SU-DHL-6 (cell line): ENCODE data around the gene PLEKHG2.
A peak's percentile ranks its signal among the peaks of the same experiment; 100 is the strongest.

Source experiments
- H2AFZ ChIP-seq: fragments of 200-600 bp; sonication (generic); 2 replicates; pipeline ENCODE4 v1.6.1; 2014; ENCODE audit warnings: low read depth, mild to moderate bottlenecking, moderate library complexity, mixed read lengths, antibody characterized with exemption, low read length; ENCODE audit not compliant: severe bottlenecking
- H3F3A ChIP-seq: fragments of 200-600 bp; shearing (Covaris generic); 2 replicates; pipeline ENCODE4 v1.6.0; 2016; ENCODE audit warnings: antibody characterized with exemption, mild to moderate bottlenecking; ENCODE audit not compliant: insufficient read depth
- H3K27ac ChIP-seq: fragments of 200-600 bp; sonication (generic); 2 replicates; pipeline ENCODE4 v1.5.1; 2016; ENCODE audit warnings: low read depth, mild to moderate bottlenecking, low read length, moderate library complexity, mixed read lengths
- H3K27me3 ChIP-seq: fragments of 200-600 bp; sonication (generic), shearing (Covaris generic); 2 replicates; pipeline ENCODE4 v1.6.0; 2014; ENCODE audit warnings: mild to moderate bottlenecking, low read length
- H3K36me3 ChIP-seq: fragments of 200-600 bp; sonication (generic); 2 replicates; pipeline ENCODE4 v1.6.1; 2014; ENCODE audit warnings: mild to moderate bottlenecking, low read length, mixed read lengths
- H3K4me2 ChIP-seq: fragments of 300-600, 200-600 bp; shearing (Covaris generic), sonication (generic); 2 replicates; pipeline ENCODE4 v1.6.0; 2014; ENCODE audit warnings: low read length, low read depth, mild to moderate bottlenecking; ENCODE audit not compliant: poor library complexity, severe bottlenecking
- H3K4me3 ChIP-seq: fragments of 200-600 bp; sonication (generic); 2 replicates; pipeline ENCODE4 v1.5.1; 2014; ENCODE audit warnings: antibody characterized with exemption, low read length, mild to moderate bottlenecking, mixed read lengths; ENCODE audit not compliant: insufficient read depth, poor library complexity, severe bottlenecking
- H3K79me2 ChIP-seq: fragments of 200-600 bp; sonication (generic); 2 replicates; pipeline ENCODE4 v1.6.1; 2014; ENCODE audit warnings: mild to moderate bottlenecking, low read length, moderate library complexity; ENCODE audit not compliant: insufficient read depth
- H3K9ac ChIP-seq: fragments of 200-600 bp; sonication (generic); 2 replicates; pipeline ENCODE4 v1.7.0; 2014; ENCODE audit warnings: mild to moderate bottlenecking, low read length
- H3K9me2 ChIP-seq: fragments of 200-600 bp; sonication (generic); replicated peaks from 2 replicates; pipeline ENCODE4 v1.6.1; 2014; ENCODE audit warnings: low read length; ENCODE audit not compliant: insufficient read depth
- H3K9me3 ChIP-seq: fragments of 200-600 bp; sonication (generic); 2 replicates; pipeline ENCODE4 v1.6.1; 2014; ENCODE audit warnings: low read length, mixed read lengths; ENCODE audit not compliant: insufficient read depth
- H4K20me1 ChIP-seq: fragments of 200-600 bp; sonication (generic); 2 replicates; pipeline ENCODE4 v1.6.1; 2014; ENCODE audit warnings: low read depth, mild to moderate bottlenecking, antibody characterized with exemption, low read length, moderate library complexity, mixed read lengths
- EZH2phosphoT487 ChIP-seq: fragments of 200-600 bp; sonication (generic), shearing (Covaris generic); conservative IDR thresholded peaks from 2 replicates; pipeline ENCODE4 v1.6.1; 2018; ENCODE audit warnings: mild to moderate bottlenecking, antibody characterized with exemption, low read length, moderate library complexity, mixed read lengths
- TF ChIP-seq, protein P1 (sequence below): fragments of 200-600 bp; sonication (generic); IDR thresholded peaks from one replicate; pipeline ENCODE4 v1.5.1; 2017; ENCODE audit warnings: antibody characterized with exemption, mild to moderate bottlenecking, low read length, moderate library complexity; ENCODE audit not compliant: insufficient read depth, poor library complexity, severe bottlenecking

Gene PLEKHG2

DNA sequence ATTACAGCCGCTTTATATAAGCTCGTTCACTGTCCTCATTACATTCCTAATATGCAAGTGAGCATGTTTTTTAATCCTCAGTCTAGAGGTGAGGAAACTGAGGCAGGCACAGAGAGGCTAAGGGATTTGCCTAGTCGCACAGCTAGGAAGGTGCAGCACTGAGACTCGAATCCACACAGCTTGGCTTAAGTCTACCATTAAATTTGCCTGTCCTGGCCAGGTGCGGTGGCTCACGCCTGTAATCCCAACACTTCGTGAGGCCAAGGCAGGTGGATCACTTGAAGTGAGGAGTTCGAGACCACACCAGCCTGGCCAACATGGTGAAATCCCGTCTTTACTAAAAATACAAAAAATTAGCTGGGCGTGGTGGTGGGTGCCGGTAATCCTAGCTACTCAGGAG is 15.2 kb downstream of the PLEKHG2 start:
- H4K20me1 ChIP-seq: no peaks in the 10 kb centered on the region; the same call in 1 of the 2 replicates
- H3K9me3 ChIP-seq: no peaks in the 10 kb centered on the region
- no peak overlapping the region for H2AFZ ChIP-seq
- H3F3A ChIP-seq: peaks cover 35% of the 10 kb centered on the region
- H3K4me2 ChIP-seq: no peak overlapping the region
- H3K27me3 ChIP-seq: no peaks in the 10 kb centered on the region
- TF ChIP-seq EZH2phosphoT487: no peak
- TF ChIP-seq, protein P1, sequence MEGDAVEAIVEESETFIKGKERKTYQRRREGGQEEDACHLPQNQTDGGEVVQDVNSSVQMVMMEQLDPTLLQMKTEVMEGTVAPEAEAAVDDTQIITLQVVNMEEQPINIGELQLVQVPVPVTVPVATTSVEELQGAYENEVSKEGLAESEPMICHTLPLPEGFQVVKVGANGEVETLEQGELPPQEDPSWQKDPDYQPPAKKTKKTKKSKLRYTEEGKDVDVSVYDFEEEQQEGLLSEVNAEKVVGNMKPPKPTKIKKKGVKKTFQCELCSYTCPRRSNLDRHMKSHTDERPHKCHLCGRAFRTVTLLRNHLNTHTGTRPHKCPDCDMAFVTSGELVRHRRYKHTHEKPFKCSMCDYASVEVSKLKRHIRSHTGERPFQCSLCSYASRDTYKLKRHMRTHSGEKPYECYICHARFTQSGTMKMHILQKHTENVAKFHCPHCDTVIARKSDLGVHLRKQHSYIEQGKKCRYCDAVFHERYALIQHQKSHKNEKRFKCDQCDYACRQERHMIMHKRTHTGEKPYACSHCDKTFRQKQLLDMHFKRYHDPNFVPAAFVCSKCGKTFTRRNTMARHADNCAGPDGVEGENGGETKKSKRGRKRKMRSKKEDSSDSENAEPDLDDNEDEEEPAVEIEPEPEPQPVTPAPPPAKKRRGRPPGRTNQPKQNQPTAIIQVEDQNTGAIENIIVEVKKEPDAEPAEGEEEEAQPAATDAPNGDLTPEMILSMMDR: no peak
- no peaks in the 10 kb centered on the region for H3K9me2 ChIP-seq
- H3K36me3 ChIP-seq: peaks cover 4% of the 10 kb centered on the region; the same call in 1 of the 2 replicates
- H3K9ac ChIP-seq: no peak overlapping the region
- no peaks in the 10 kb centered on the region for H3K79me2 ChIP-seq
- no peak overlapping the region for H3K27ac ChIP-seq
- H3K4me3 ChIP-seq: no peak overlapping the region

DNA sequence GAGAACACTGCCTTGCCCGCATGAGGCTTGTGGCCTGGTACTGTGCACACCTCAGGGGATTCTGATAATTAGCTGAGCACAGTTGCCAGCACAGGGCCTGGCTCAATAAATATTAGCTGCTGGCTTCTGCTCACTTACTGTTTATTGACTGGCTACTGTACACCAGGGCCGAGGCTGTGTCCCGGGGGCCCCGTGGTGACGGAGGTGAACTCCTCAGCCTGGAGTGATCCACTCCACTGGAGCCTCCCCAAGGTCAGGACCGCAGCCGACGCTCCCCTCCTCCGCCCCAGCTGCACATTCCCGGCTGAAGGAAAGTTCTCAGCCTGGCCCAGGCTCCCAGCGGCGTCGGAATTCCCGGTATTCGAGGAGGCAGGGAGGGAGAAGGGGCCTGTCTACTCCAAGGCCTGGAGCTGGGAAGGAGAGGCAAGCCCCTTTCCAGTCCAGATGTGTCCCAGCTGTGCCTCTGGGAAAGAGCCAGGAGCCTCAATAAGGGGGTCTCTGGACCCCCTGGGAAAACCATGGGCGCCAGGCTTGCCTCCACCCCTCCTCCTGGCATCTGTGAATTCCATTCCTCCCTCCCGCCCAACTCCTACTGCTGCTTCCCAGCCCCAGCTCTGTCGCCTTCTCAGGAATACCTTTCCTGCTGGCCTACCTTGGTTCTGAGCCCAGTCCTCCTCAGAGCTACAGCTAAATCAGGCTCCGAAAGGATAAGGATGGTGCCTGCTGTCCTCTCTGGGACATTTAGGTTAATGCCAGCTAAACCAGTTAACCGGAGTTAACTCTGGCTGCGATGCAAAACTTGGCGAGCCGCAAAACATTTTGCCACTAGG is 16.0 kb downstream of the PLEKHG2 start:
- Histone ChIP-seq H2AFZ (no peak overlapping the region), H3F3A (peaks cover 43% of the 10 kb centered on the region), H3K36me3 (peaks cover 12% of the 10 kb centered on the region), H3K9me2 (no peaks in the 10 kb centered on the region), H3K9me3 (no peaks in the 10 kb centered on the region), H3K27me3 (no peaks in the 10 kb centered on the region), H3K4me3 (no peak overlapping the region), H3K27ac (no peak overlapping the region), H3K4me2 (no peak overlapping the region), H3K79me2 (peaks cover 4% of the 10 kb centered on the region), H4K20me1 (peaks cover 3% of the 10 kb centered on the region; the same call in 1 of the 2 replicates), H3K9ac (no peak overlapping the region)
- no peak for TF ChIP-seq EZH2phosphoT487
- TF ChIP-seq, protein P1: no peak

DNA sequence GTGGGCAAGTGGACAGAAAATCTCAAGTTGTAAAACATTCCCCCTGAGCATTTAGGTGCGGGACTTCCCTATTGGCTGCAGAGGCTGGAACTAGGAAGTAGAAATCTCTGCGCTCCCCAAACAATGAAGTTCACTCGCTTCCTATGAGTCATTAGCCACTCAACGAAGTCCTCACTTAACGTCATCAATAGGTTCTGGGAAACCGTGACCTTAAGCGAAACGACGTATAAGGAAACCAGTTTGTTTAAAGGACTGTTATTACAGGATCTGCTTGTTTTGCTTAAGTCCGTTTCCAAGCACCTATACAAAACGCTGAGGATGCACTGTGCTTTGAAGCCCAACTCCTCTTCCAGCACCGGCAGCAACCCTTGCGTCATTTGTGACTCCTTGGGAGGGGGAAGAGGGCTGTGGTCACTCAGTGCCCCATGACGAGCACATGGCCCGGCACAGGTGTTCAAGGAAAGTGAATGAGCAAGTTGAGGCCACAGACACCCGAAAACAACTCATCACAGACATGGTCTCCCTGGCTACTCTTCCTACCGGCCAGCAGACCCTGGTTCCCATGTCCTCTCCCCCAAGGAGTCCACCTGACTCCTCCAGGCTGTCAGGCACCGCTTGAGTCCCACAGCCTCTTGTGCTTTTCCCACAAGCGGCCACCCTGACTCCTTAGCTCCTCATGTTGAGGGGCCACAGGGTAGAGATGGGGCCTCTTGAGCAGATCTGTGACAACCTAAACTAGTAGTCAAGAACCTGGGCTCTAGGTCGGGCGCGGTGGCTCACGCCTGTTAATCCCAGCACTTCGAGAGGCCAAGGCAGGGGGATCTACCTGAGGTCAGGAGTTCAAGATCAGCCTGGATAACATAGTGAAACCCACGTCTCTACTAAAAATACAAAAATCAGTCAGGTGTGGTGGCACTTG is 18.5 kb downstream of the PLEKHG2 start:
- 0 out of 2 replicates have a peak overlapping the region, but pooled peaks have one; percentile 26 for H3K27ac ChIP-seq
- H3K36me3 ChIP-seq: peaks cover 25% of the 10 kb centered on the region
- H2AFZ ChIP-seq: no peak overlapping the region
- H3K4me3 ChIP-seq: no peak overlapping the region
- TF ChIP-seq, protein P1: no peak
- no peak for TF ChIP-seq EZH2phosphoT487
- no peak overlapping the region for H3K9ac ChIP-seq
- no peak overlapping the region for H3K4me2 ChIP-seq
- H3K9me3 ChIP-seq: no peaks in the 10 kb centered on the region
- H3K27me3 ChIP-seq: no peaks in the 10 kb centered on the region
- H3K79me2 ChIP-seq: peaks cover 26% of the 10 kb centered on the region
- H4K20me1 ChIP-seq: peaks cover 16% of the 10 kb centered on the region
- H3K9me2 ChIP-seq: no peaks in the 10 kb centered on the region
- peaks cover 55% of the 10 kb centered on the region for H3F3A ChIP-seq
